ENCODE measurements around the gene SMIM21. TPM values are rescaled to one million over a fixed set of nuclear protein-coding genes. Genes with fewer than 3 reads are reported as not detected.

Gene SMIM21
- total RNA-seq, 4 donors from 2014 or later = not detected

GRCh38 chr18:75365254-75365629 lies 62.3 kb downstream of the SMIM21 start:
- H3K27me3 ChIP-seq = peaks cover 3 to 10% (median 9%) of the 10 kb centered on the region in 3 donors
- no peaks in the 10 kb centered on the region for H3K36me3 ChIP-seq
- no peaks in the 10 kb centered on the region for H3K4me1 ChIP-seq
- DNase-seq = no peak
- in situ Hi-C loops (cut with MboI; ENCODE audit: low sequenced_read_pairs in 4 of 4) = no loop called here
- intact Hi-C loops (cut with DNase I; ENCODE audit: low total_unique reads) = no loop called here
- no peaks in the 10 kb centered on the region for H3K9me3 ChIP-seq
- H3K4me3 ChIP-seq = no peak overlapping the region
- no peak for TF ChIP-seq POLR2A (IDR thresholded peaks at IDR 0.05)
- TF ChIP-seq CTCF (IDR thresholded peaks at IDR 0.05 in 4 of 5, conservative IDR thresholded peaks at IDR 0.05 in 1 of 5) = no peak
- no peak overlapping the region for H3K27ac ChIP-seq
- ATAC-seq = no peak

GRCh38 chr18:75364512-75365253 lies 62.8 kb downstream of the SMIM21 start:
- intact Hi-C loops (cut with DNase I; ENCODE audit: low total_unique reads) = no loop called here
- Histone ChIP-seq H3K9me3 (no peaks in the 10 kb centered on the region), H3K36me3 (no peaks in the 10 kb centered on the region), H3K27ac (no peak overlapping the region), H3K4me1 (no peaks in the 10 kb centered on the region), H3K27me3 (peaks cover 9 to 14% (median 14%) of the 10 kb centered on the region in 3 donors), H3K4me3 (no peak overlapping the region)
- in situ Hi-C loops (cut with MboI; ENCODE audit: low sequenced_read_pairs in 4 of 4) = no loop called here
- no peak for TF ChIP-seq CTCF (IDR thresholded peaks at IDR 0.05 in 4 of 5, conservative IDR thresholded peaks at IDR 0.05 in 1 of 5)
- TF ChIP-seq POLR2A (IDR thresholded peaks at IDR 0.05) = no peak
- ATAC-seq = no peak
- no peak for DNase-seq

GRCh38 chr18:75363446-75364225 lies 63.9 kb downstream of the SMIM21 start:
- TF ChIP-seq POLR2A (IDR thresholded peaks at IDR 0.05) (no peak), CTCF (IDR thresholded peaks at IDR 0.05 in 4 of 5, conservative IDR thresholded peaks at IDR 0.05 in 1 of 5) (no peak)
- Histone ChIP-seq H3K27ac (no peak overlapping the region), H3K9me3 (no peaks in the 10 kb centered on the region), H3K27me3 (peaks cover 11 to 19% (median 19%) of the 10 kb centered on the region in 3 donors), H3K4me3 (no peak overlapping the region), H3K36me3 (no peaks in the 10 kb centered on the region), H3K4me1 (no peaks in the 10 kb centered on the region)
- no peak for DNase-seq
- no peak for ATAC-seq
- intact Hi-C loops (cut with DNase I; ENCODE audit: low total_unique reads) (no loop called here), in situ Hi-C loops (cut with MboI; ENCODE audit: low sequenced_read_pairs in 4 of 4) (no loop called here)

- Histone ChIP-seq H3K27ac (no peak overlapping the region), H3K27me3 (peaks cover 11 to 19% (median 19%) of the 10 kb centered on the region in 3 donors), H3K4me3 (no peak overlapping the region), H3K36me3 (no peaks in the 10 kb centered on the region), H3K9me3 (no peaks in the 10 kb centered on the region), H3K4me1 (no peaks in the 10 kb centered on the region)
- intact Hi-C loops (cut with DNase I; ENCODE audit: low total_unique reads) = no loop called here
- TF ChIP-seq POLR2A (IDR thresholded peaks at IDR 0.05) = no peak
- TF ChIP-seq CTCF (IDR thresholded peaks at IDR 0.05 in 4 of 5, conservative IDR thresholded peaks at IDR 0.05 in 1 of 5) = no peak
- no peak for DNase-seq
- no peak for ATAC-seq
- in situ Hi-C loops (cut with MboI; ENCODE audit: low sequenced_read_pairs in 4 of 4) = no loop called here
Observed at GRCh38 chr18:75362435-75362834, 65.1 kb downstream of the SMIM21 start.

All from gastrocnemius medialis (tissue), 4 donors.